Measurements from ENCODE around the gene KRT77.

DNA sequence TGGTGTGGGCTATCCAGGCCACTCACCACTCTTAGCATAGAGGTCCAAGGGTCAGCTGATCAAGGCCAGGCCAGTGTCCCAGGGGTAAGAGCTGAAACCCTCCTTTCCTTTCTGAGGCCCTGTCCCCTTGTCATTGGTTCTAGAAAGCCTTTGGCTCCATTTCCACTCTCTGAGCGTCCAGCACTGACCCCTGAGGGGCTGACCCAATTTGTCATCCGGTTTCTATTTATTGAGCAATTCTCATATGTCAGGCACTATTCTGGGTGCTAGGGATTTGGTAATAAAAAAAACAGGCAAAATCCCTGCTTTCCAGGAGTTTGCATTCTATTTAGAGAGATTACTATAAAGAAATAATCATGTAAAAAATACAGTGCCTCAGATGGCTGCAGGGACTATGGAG, 3.4 kb downstream of the KRT77 start:
- TF ChIP-seq CTCF (IDR thresholded peaks at IDR 0.05) = no peak
- no peak for TF ChIP-seq POLR2A (IDR thresholded peaks at IDR 0.05)
